Subcutaneous abdominal adipose tissue (tissue), 5 donors: ENCODE data around the gene RITA1.

ENCODE experiments used
- H3K27ac ChIP-seq: one replicate; pipeline ENCODE4 v1.7.0; 2013; ENCODE audit warnings: low read depth, mild to moderate bottlenecking, inconsistent platforms, low read length, moderate library complexity
- H3K27me3 ChIP-seq, 5 donors: one replicate each; pipeline ENCODE4 v1.7.0; 2013; ENCODE audit warnings: low read length in 5 of 5, inconsistent platforms in 1 of 5; ENCODE audit not compliant: control insufficient read depth in 5 of 5, insufficient read depth in 4 of 5
- H3K36me3 ChIP-seq, 5 donors: one replicate each; pipeline ENCODE4 v1.7.0; 2013; ENCODE audit warnings: low read length in 5 of 5; ENCODE audit not compliant: control insufficient read depth in 5 of 5, insufficient read depth in 5 of 5
- H3K4me1 ChIP-seq, 5 donors: one replicate each; pipeline ENCODE4 v1.7.0; 2013; ENCODE audit warnings: low read length in 5 of 5, mild to moderate bottlenecking in 3 of 5, moderate library complexity in 1 of 5; ENCODE audit not compliant: control insufficient read depth in 5 of 5, insufficient read depth in 5 of 5
- H3K4me3 ChIP-seq, 5 donors: one replicate each; pipeline ENCODE4 v1.7.0; 2013; ENCODE audit warnings: low read length in 5 of 5, low read depth in 1 of 5
- H3K9ac ChIP-seq, 5 donors: one replicate each; pipeline ENCODE4 v1.7.0; 2013; ENCODE audit warnings: low read length in 5 of 5, mild to moderate bottlenecking in 4 of 5, moderate library complexity in 3 of 5
- H3K9me3 ChIP-seq, 5 donors: one replicate each; pipeline ENCODE4 v1.7.0; 2013; ENCODE audit warnings: low read length in 5 of 5; ENCODE audit not compliant: control insufficient read depth in 5 of 5
- donor health status: healthy.
- donor health status: healthy.
- donor health status: healthy.
- donor health status: healthy.
- donor health status: healthy.

Gene RITA1

DNA sequence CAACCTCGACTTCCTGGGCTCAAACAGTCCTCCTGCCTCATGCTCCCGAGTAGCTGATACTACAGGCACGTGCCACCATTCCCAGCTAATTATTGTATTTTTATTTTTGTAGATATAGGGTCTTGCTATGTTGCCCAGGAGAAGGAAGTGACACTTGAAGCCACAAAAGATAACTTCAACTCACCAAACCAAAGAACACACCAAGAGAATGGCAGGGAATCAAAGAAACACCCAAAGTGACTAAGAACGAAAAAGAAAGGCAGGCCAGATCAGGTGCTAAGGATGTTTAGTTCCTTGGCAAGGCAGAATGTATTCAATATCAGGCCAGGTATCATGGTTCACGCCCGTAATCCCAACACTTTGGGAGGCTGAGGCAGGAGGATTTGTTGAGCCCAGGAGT lies 25.6 kb downstream of the RITA1 start:
- no peak overlapping the region for H3K27ac ChIP-seq
- H3K36me3 ChIP-seq: no peaks in the 10 kb centered on the region
- no peak overlapping the region for H3K9ac ChIP-seq
- H3K4me1 ChIP-seq: peaks cover 4 to 55% (median 24%) of the 10 kb centered on the region in 5 donors
- H3K4me3 ChIP-seq: no peak overlapping the region
- H3K9me3 ChIP-seq: no peaks in the 10 kb centered on the region
- H3K27me3 ChIP-seq: no peaks in the 10 kb centered on the region

DNA sequence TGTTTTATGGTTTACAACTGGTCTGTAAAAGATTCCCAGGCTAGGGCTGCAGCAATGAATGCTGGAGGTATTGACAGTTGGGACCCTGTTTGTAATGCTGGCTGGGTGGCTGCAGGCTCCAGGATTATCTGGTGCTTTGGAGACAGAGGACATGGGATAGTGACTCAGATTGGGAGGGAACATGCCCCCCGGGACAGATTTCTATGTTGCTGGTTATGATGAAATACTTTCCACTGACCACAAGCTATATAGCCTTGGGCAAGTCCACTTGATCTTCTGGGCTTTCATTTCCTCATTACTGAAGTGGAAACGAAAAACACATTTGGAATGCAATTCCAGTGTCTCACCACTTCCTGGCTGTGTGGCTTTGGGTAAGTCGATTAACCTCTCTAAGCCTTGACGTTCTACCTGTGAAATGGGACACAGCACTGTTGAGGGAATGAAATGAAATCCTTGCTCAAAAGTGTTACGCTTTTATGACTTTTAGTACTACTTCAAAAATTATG lies 29.4 kb downstream of the RITA1 start:
- Histone ChIP-seq H3K4me3 (no peak overlapping the region), H3K27me3 (no peaks in the 10 kb centered on the region), H3K9ac (no peak overlapping the region), H3K27ac (peak overlapping the region; percentile 64), H3K36me3 (no peaks in the 10 kb centered on the region), H3K9me3 (no peaks in the 10 kb centered on the region), H3K4me1 (peaks cover 4 to 47% (median 24%) of the 10 kb centered on the region in 5 donors)

- Histone ChIP-seq H3K9ac (no peak overlapping the region), H3K27me3 (no peaks in the 10 kb centered on the region), H3K4me3 (no peak overlapping the region), H3K27ac (no peak overlapping the region), H3K36me3 (no peaks in the 10 kb centered on the region), H3K9me3 (no peaks in the 10 kb centered on the region), H3K4me1 (peaks cover 4 to 47% (median 29%) of the 10 kb centered on the region in 5 donors)
These were observed 30.5 kb downstream of the RITA1 start for GRCh38 chr12:113216027-113216426.

DNA sequence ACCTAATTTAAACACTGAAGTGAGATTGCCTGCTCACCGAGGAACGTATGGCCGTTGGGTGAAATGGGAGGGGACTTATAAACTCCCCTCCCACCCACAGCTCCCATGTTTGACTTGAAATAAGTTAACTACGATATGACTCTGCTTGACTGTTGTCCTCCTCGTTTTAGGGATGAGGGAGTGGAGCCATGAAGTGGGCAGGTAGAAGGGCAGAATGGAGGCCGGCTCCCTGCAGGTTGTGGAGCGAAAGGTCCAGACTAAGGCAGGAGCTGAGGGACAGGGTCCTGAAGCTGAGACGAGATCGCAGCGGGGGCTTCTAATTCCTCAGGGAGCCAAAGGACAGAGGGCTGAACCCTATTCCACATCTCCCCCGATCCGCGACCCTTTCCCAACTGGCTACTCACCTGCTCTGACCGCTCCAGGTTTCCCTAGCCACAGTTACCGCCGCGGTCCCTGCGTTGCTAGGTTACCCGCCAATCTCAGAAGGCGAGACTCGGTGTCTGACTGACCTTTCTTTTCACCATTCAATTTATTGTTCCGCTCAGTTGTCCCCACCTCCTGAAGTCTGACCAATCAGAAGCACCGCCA lies 35.2 kb downstream of the RITA1 start:
- no peaks in the 10 kb centered on the region for H3K9me3 ChIP-seq
- no peaks in the 10 kb centered on the region for H3K36me3 ChIP-seq
- peaks cover 3 to 58% (median 41%) of the 10 kb centered on the region in 5 donors for H3K4me1 ChIP-seq
- no peak overlapping the region for H3K27ac ChIP-seq
- H3K27me3 ChIP-seq: no peaks in the 10 kb centered on the region
- H3K4me3 ChIP-seq: peak overlapping the region; percentile 69 to 92 (median 75)
- peak overlapping the region in 3 of 5 donors; percentile 50 to 71 (median 60) for H3K9ac ChIP-seq

- Histone ChIP-seq H3K27ac (peak within 1 kb of the TSS; percentile 91), H3K4me1 (peaks cover 3 to 51% (median 38%) of the 10 kb centered on the region in 5 donors), H3K4me3 (peak within 1 kb of the TSS; percentile 76 to 92 (median 88)), H3K9me3 (no peaks in the 10 kb centered on the region), H3K36me3 (no peaks in the 10 kb centered on the region), H3K9ac (peak within 1 kb of the TSS; percentile 81 to 96 (median 89)), H3K27me3 (no peaks in the 10 kb centered on the region)
These were observed 35.9 kb downstream of the RITA1 start, which contains the start of gene TPCN1 for GRCh38 chr12:113221181-113221996. TSS of gene TPCN1 (plus strand) at chr12:113221464. CDS start at chr12:113226853, 5,389 bp downstream.

DNA sequence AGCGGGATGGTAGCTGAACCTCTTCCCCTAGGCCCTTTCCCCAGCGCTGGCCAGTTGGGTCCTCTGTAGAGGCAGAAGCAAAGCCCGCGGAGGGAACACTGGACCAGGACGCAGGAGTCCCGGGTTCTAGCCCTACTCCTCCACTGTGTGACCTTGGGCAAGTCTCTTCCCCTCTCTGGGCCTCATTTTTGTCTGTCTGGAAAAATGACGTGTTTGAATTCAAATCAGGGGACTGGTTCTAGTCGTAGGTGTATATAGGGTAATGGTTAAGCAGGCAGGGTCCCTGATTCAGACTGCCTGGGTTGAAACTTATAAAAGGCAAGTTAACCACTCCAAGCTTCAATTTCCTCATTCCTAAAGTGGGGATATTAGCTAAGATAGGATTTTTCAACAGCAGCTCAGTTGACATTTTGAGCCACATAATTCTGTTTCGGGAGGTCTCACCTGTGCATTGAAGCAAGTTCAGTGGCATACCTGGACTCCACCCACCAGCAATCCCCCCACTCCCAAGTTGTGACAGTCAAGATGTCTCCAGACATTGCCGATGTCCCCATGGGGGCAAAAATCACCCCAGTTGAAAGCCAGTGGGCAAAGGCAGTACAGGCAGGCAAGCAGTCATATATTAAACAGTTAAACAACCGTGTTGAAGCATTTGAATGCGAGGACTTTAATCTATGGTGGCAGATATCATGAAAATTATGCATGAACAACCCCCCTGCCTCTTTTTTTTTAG lies 36.6 kb downstream of the RITA1 start:
- Histone ChIP-seq H3K4me3 (peak overlapping the region; percentile 76 to 89 (median 84)), H3K9me3 (no peaks in the 10 kb centered on the region), H3K36me3 (peaks cover 0 to 6% (median 6%) of the 10 kb centered on the region in 5 donors)

DNA sequence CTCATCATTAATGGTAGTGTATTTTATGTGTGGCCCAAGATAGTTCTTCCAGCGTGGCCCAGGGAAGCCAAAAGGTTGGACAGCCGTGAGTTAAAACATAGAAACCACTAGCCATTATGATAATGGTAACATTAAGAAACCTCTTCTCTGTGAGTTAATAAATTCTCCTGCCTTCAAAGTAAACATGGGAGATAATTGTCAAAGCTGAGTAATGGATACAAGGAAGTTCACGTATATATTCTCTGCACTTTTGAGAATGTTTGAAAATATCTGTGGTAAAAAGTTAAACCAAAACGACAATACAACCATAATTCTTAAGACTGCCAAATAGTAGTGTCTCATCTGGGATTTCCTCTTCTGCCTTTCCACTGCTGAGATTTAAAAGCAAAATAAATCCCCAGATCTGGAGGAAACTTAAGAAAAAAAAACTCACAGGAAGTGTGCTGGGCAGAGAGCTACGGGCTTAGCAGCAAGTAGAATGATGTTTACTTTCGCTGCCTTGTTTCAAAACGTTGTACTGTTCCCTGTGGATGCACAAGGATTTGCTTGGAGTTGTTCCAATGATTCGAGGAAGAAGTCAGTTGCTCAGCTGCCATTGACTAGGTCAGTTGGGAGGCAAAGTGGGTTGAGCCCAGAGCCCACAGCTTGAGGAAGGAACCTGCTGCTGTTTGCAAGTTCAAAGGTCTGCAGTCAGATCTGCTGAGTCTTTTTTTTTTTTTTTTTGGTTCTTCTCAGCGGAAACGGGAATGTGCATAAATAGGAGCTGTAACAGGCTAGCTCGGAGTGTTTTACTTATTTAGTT lies 37.4 kb downstream of the RITA1 start:
- H3K9ac ChIP-seq: peak overlapping the region in 4 of 5 donors; percentile 81 to 92 (median 86)
- no peaks in the 10 kb centered on the region for H3K27me3 ChIP-seq
- peak overlapping the region; percentile 91 for H3K27ac ChIP-seq
- peaks cover 3 to 50% (median 47%) of the 10 kb centered on the region in 5 donors for H3K4me1 ChIP-seq
- H3K4me3 ChIP-seq: peak overlapping the region; percentile 76 to 89 (median 84)
- no peaks in the 10 kb centered on the region for H3K9me3 ChIP-seq
- H3K36me3 ChIP-seq: peaks cover 0 to 14% (median 13%) of the 10 kb centered on the region in 5 donors

More for the DNA sequence above, 36.6 kb downstream of the RITA1 start:
- Histone ChIP-seq H3K4me1 (peaks cover 3 to 49% (median 40%) of the 10 kb centered on the region in 5 donors), H3K27me3 (no peaks in the 10 kb centered on the region), H3K9ac (peak overlapping the region; percentile 81 to 96 (median 89)), H3K27ac (peak overlapping the region; percentile 91)

- Histone ChIP-seq H3K4me3 (no peak overlapping the region), H3K9me3 (no peaks in the 10 kb centered on the region), H3K36me3 (peaks cover 0 to 26% (median 16%) of the 10 kb centered on the region in 5 donors), H3K9ac (peak overlapping the region in 1 of 5 donors; percentile 11), H3K27me3 (no peaks in the 10 kb centered on the region), H3K27ac (no peak overlapping the region), H3K4me1 (peaks cover 3 to 70% (median 66%) of the 10 kb centered on the region in 5 donors)
These were observed 39.4 kb downstream of the RITA1 start for GRCh38 chr12:113224955-113225354.
